ENCODE measurements around the gene VSIG2.

GRCh38 chr11:124778281-124778680 lies 26.2 kb upstream of the VSIG2 start:
- TF ChIP-seq EZH2 (IDR thresholded peaks at IDR 0.05; ENCODE audit: borderline replicate concordance, low read length), result no peak
- TF ChIP-seq, protein P1, sequence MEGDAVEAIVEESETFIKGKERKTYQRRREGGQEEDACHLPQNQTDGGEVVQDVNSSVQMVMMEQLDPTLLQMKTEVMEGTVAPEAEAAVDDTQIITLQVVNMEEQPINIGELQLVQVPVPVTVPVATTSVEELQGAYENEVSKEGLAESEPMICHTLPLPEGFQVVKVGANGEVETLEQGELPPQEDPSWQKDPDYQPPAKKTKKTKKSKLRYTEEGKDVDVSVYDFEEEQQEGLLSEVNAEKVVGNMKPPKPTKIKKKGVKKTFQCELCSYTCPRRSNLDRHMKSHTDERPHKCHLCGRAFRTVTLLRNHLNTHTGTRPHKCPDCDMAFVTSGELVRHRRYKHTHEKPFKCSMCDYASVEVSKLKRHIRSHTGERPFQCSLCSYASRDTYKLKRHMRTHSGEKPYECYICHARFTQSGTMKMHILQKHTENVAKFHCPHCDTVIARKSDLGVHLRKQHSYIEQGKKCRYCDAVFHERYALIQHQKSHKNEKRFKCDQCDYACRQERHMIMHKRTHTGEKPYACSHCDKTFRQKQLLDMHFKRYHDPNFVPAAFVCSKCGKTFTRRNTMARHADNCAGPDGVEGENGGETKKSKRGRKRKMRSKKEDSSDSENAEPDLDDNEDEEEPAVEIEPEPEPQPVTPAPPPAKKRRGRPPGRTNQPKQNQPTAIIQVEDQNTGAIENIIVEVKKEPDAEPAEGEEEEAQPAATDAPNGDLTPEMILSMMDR (IDR thresholded peaks at IDR 0.05; ENCODE audit: low read length), result no peak
